Medulla oblongata (tissue), 1 donor: ENCODE results near the gene IL10RA.
"Not testable (repeated sequence)": the region's sequence is repeated elsewhere in the genome, so short reads cannot be mapped to it uniquely, and the experiment has no call there.

Experiments
- DNase-seq: peaks from one replicate; pipeline ENCODE4 v3.0.0-alpha.2; 2015; ENCODE audit errors: extremely low spot score

Gene IL10RA

GRCh38 chr11:117961896-117962295 lies 24.3 kb upstream of the IL10RA start:
- no peak for DNase-seq

- no peak for DNase-seq
These were observed 23.4 kb upstream of the IL10RA start for GRCh38 chr11:117962826-117963225.

DNA sequence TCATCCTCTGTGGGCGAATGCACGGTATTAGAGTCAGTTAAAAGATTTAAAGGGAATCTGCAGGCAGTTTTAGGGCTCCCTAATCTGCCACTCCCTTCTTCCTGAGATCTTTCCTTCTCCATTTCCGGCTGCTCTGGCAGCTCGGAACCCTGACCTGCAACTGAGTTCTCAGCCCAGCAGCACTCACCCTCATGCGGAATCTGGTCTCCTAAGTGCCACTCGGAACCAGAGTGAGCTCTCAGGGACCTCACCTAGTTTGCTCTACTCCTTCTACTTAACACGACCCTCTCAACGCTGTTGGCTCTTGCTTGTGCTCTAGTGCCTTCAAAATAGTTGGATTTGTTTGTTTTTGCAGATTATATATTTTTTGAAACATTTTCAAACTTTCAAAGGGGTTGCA lies 19.3 kb upstream of the IL10RA start:
- no peak for DNase-seq

DNA sequence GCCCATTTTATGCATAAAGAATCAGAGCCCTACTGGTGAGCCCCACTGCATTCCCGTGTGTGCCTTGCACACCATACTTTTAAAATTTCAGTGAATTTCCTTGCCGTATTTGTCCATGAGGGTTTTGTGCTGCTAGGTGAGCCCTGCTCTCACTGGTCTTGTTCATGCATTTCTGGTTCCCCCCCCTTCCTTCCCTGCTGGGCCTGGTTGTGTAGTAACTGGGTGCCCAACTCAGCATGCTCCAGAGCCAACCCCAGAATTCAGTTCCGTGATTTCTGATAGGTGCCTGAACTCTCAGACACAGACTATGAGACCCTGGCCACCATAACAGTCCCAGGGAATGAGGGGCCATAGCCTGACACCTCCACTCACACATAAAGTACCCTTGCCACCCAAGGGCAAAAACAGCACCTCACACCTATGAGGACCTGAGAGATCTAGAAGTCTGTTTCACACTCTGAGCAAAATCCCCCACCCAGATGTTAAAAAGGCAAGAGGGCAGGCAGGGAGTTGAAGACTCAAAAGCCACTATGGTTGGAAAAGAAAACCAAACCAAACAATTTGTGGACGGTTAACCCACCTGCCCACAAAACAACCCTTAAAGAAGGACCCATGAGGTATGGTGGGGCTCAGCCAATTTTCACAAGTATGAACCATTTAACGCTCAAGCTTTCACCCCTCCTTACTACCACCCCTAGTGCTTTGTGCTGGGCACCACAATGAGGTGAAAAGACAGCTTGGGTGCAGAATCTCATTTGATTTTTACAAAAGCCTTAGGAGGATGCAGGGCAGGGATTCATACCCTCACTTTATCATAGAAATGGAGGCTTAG lies 16.8 kb upstream of the IL10RA start:
- no peak for DNase-seq

DNA sequence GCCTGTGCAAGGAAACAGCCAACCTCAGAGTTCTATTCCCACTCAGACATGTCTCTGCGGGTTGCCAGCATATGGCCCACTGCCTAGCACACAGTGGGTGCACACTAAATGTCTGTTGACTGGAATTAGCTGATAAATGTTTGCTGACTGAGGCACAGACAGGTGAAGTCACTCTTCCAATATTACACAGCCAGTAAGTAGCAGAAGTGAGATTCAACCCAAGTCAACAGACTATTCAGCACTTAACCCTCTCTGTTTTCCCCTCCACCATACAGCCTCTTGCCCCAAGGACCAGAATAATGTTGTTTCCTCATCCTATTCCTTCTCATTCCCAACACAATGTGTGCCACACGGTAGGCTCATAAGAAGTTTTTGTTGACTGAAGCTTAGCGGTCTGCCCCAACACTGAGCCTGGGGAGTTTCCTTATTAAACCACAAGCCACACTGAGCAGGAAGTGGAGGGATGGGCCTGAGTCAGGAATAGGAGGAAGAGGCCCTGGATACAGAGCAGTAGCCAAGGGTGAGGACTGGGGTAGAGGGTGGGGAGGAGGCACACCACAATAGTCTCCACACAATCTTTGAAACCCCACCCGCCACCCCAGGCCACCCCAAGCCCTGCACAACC lies 15.7 kb upstream of the IL10RA start:
- DNase-seq: peak; percentile 43

- DNase-seq: no peak
These were observed 14.2 kb upstream of the IL10RA start for GRCh38 chr11:117972044-117972443.

GRCh38 chr11:117972629-117973502 lies 13.3 kb upstream of the IL10RA start:
- no peak for DNase-seq

GRCh38 chr11:117973503-117973860 lies 12.7 kb upstream of the IL10RA start:
- no peak for DNase-seq

- no peak for DNase-seq
These were observed 9.7 kb upstream of the IL10RA start for GRCh38 chr11:117976445-117976844.

DNA sequence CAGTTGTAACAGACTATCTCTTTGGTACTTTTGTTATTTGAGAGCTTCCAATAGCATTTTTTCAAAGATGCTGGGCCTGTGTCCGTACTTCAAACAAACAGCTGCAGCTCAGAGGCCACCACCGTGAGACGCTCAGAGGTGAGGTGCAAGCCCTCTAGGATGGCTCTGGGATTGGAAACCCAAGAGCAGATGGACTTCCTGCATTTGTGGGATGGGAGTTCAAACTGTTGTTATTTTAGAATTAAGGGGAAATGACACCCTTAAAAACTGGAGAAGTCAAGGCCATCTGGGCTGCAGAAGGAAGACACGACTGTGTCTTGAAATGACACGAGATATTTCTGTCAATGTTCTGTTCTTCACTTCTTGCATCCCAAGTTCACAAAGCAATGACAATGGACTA lies 9.2 kb upstream of the IL10RA start:
- DNase-seq: peak; percentile 40

GRCh38 chr11:117977612-117978264 lies 8.5 kb upstream of the IL10RA start:
- DNase-seq: not testable (repeated sequence)

- not testable (repeated sequence) for DNase-seq
These were observed 7.8 kb upstream of the IL10RA start for GRCh38 chr11:117978291-117978910.

DNA sequence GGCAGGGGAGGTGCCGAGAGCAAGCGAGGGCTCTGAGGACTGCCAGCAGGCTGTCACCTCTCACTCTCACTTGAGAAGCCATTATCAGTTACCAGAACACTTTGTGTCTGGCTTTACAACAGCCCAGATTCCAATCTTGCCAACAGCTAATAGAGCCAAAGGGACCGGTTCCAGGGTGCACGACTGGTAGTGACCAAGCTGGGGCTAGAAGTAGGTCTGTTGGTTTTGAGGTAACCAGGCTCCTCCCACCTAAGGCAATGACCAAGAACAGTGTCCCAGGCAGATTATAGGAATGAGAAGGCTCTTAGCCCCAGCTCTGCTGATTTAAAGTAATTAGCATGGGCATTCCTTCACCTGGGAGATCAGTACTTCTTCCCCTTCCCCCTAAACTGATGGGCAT lies 7.2 kb upstream of the IL10RA start:
- DNase-seq: no peak

DNA sequence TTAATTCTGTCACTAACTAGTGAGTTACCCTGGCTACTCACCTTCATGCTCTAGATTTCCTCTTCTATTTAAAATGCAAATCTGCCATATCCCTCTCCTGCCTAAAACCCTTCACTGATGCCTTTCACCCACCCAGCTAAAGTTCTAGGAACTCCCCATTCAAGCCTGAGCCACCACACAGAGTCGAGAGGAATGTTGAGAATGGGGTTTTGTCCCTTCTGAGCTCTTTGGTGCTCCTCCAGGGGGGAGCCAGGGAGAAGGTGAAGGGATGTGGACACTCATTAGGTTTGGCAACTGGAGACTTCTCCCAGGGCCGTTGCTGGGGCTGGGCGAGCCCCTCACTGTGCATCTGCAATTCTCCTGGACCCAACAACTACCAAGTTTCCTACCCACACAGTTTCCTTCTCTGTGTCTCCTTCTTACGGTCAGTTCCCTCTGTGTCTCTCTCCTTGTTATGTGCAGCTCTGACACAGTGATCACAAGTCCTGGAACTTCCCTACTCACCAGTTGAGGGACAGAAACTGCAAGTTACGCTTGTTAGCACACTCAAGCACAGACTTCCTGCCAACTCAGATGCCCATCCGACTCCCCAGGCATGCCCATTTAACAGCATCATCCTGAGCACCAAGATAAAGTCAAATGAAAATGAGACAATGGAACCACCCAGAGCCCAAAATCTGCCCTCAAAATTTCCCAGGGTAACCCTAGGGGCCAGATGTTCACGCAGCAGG lies 6.5 kb upstream of the IL10RA start:
- peak; percentile 85 for DNase-seq

DNA sequence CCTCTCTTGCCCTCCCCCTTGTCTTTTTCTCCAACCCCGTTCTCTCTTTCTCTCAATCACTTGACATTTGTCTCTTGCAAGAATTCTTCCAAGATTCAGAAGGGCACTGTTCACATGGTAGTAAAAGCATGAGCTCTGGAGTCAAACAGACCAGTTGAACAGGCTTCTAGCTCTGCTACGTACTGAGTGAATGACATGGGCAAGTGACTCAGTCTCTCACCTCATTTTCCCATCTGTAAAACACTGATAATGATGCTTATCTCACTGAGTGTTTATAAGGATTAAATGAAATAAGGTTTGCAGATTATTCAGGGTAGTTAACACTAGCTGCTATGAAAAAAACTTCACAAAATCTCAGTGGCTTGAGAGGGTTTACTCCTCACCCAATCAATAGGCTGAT lies 5.9 kb upstream of the IL10RA start:
- no peak for DNase-seq

GRCh38 chr11:117980720-117981119 lies 5.5 kb upstream of the IL10RA start:
- DNase-seq: no peak

DNA sequence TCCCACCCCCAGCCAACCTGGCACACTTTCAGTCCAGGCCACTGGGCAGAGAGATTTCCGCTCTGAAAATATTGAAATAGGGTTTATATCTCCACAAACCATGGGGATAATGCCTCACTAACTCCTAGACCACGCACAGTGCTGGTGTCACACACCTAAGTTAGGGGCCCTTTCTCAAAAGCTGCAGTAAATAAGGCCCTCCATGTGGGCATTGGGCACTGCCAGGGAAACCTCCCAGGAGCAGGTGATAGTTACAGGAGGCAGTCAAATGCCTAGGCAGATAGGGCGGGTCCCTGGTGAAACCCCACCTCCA lies 3.1 kb upstream of the IL10RA start:
- no peak for DNase-seq

GRCh38 chr11:117984476-117984875 lies 1.7 kb upstream of the IL10RA start:
- no peak for DNase-seq

GRCh38 chr11:117986981-117987574 lies 884 bp downstream of the IL10RA start:
- DNase-seq: peak; percentile 82

GRCh38 chr11:117989351-117990102 lies 3.3 kb downstream of the IL10RA start:
- peak; percentile 53 for DNase-seq
